ENCODE results near the gene RNF208. TPM values are rescaled to one million over a fixed set of nuclear protein-coding genes. Genes with fewer than 3 reads are reported as not detected.

Gene RNF208
- total and polyA plus RNA-seq, 9 of the 15 experiments (the other 6 are each of a cell fraction or from before 2014, with no cell fraction given) = 0.15 to 6.9 (median 0.50) TPM; not detected in 2

DNA sequence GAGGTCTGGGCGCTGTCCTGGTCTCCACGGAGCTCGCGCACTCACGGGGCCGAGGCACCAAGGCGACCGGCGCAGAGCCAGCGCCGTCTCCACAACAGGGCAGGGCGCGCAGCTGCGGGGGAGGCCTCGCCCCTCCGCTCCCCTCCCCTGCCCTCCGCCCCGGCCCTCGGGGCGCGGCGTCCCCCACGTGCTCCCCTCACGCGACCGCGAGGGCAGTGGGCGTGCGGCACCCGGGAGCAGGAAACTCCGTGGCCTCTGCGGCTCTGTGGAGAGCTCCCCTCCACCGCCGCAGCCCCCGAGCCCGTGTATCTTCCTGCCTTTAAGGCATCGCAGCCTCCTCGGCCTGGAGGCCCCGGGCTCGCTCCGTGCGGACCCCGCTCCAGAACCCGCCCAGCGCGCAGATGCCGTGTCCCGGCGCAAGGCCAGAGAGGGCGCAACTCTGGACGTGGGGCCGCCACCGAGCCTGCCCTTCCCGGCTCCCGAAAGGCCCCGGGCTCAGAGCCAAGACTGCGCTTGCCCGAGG, 18.3 kb upstream of the RNF208 start (continued):
- TF ChIP-seq, protein P1, sequence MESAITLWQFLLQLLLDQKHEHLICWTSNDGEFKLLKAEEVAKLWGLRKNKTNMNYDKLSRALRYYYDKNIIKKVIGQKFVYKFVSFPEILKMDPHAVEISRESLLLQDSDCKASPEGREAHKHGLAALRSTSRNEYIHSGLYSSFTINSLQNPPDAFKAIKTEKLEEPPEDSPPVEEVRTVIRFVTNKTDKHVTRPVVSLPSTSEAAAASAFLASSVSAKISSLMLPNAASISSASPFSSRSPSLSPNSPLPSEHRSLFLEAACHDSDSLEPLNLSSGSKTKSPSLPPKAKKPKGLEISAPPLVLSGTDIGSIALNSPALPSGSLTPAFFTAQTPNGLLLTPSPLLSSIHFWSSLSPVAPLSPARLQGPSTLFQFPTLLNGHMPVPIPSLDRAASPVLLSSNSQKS (CRISPR knock-in tag; IDR thresholded peaks at IDR 0.05) = no peak
- TF ChIP-seq CXXC5 (CRISPR knock-in tag; IDR thresholded peaks at IDR 0.05) (peak; percentile 92), HIVEP1 (CRISPR knock-in tag; IDR thresholded peaks at IDR 0.05) (no peak), SNRNP70 (optimal IDR thresholded peaks at IDR 0.05; ENCODE audit: low read depth, low read length) (no peak), L3MBTL2 (IDR thresholded peaks at IDR 0.05) (peak; percentile 99), MGA (IDR thresholded peaks at IDR 0.05) (no peak), PHF20 (IDR thresholded peaks at IDR 0.05; ENCODE audit: partially characterized antibody) (peak; percentile 58), KLF13 (tag; IDR thresholded peaks at IDR 0.05; ENCODE audit: borderline replicate concordance, low read depth) (peak; percentile 77; the same call in 1 of the 2 replicates), HES1 (IDR thresholded peaks at IDR 0.05; ENCODE audit: low read depth) (peak; percentile 51; the same call in 1 of the 2 replicates), RNF2 (IDR thresholded peaks at IDR 0.05) (no peak; the same call in 1 of the 2 replicates), NCOA6 (IDR thresholded peaks at IDR 0.05) (no peak), ZNF12 (CRISPR knock-in tag; IDR thresholded peaks at IDR 0.05) (0 out of 2 replicates have a peak, but pooled peaks have one; percentile 47)
- TF ChIP-seq, protein P2, sequence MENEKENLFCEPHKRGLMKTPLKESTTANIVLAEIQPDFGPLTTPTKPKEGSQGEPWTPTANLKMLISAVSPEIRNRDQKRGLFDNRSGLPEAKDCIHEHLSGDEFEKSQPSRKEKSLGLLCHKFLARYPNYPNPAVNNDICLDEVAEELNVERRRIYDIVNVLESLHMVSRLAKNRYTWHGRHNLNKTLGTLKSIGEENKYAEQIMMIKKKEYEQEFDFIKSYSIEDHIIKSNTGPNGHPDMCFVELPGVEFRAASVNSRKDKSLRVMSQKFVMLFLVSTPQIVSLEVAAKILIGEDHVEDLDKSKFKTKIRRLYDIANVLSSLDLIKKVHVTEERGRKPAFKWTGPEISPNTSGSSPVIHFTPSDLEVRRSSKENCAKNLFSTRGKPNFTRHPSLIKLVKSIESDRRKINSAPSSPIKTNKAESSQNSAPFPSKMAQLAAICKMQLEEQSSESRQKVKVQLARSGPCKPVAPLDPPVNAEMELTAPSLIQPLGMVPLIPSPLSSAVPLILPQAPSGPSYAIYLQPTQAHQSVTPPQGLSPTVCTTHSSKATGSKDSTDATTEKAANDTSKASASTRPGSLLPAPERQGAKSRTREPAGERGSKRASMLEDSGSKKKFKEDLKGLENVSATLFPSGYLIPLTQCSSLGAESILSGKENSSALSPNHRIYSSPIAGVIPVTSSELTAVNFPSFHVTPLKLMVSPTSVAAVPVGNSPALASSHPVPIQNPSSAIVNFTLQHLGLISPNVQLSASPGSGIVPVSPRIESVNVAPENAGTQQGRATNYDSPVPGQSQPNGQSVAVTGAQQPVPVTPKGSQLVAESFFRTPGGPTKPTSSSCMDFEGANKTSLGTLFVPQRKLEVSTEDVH (IDR thresholded peaks at IDR 0.05; ENCODE audit: low read depth, partially characterized antibody) = no peak

Measured in K562 (cell line).